ENCODE measurements around the gene ZDHHC21. TPM values are rescaled to one million over a fixed set of nuclear protein-coding genes. Genes with fewer than 3 reads are reported as not detected.
"Not testable (repeated sequence)": the region's sequence is repeated elsewhere in the genome, so short reads cannot be mapped to it uniquely, and the experiment has no call there.

Gene ZDHHC21
- polyA plus RNA-seq, 2 of the 4 experiments (the other 2 are of a cell fraction): 3.7 to 9.1 TPM

- no peak overlapping the region for H3K27ac ChIP-seq
Observed at GRCh38 chr9:14687042-14687719, 6.1 kb downstream of the ZDHHC21 start.

GRCh38 chr9:14686168-14686567 lies 7.1 kb downstream of the ZDHHC21 start:
- no peak for DNase-seq (ENCODE audit: low read depth in 1 of 2, low spot score in 1 of 2)
- CTCF ChIA-PET: no interaction called here
- TF ChIP-seq ZC3H11A (IDR thresholded peaks at IDR 0.05) (no peak), TFCP2L1 (CRISPR knock-in tag; IDR thresholded peaks at IDR 0.05) (no peak), CBX2 (IDR thresholded peaks at IDR 0.05; ENCODE audit: borderline replicate concordance, low read depth) (no peak), JUNB (IDR thresholded peaks at IDR 0.05) (no peak), CHD4 (IDR thresholded peaks at IDR 0.05; ENCODE audit: borderline replicate concordance) (no peak), NPAS2 (CRISPR knock-in tag; IDR thresholded peaks at IDR 0.05; ENCODE audit: borderline replicate concordance) (no peak), HDAC2 (IDR thresholded peaks at IDR 0.05) (no peak), EP300 (IDR thresholded peaks at IDR 0.05) (no peak), CEBPB (IDR thresholded peaks at IDR 0.05) (no peak), MAZ (IDR thresholded peaks at IDR 0.05; ENCODE audit: borderline replicate concordance, low read depth, low read length) (no peak), NFE2L2 (conservative IDR thresholded peaks at IDR 0.05; ENCODE audit: low read length) (no peak), RFX5 (IDR thresholded peaks at IDR 0.05) (no peak), EHMT2 (IDR thresholded peaks at IDR 0.05; ENCODE audit: low read depth) (no peak), CBX8 (IDR thresholded peaks at IDR 0.05) (no peak), BHLHE40 (IDR thresholded peaks at IDR 0.05; ENCODE audit: low read depth, low read length) (no peak), HOXB5 (CRISPR knock-in tag; IDR thresholded peaks at IDR 0.05) (no peak), ATOH8 (CRISPR knock-in tag; IDR thresholded peaks at IDR 0.05; ENCODE audit: low read depth) (no peak), ESRRA (IDR thresholded peaks at IDR 0.05; ENCODE audit: borderline replicate concordance, low read length) (no peak)
- Histone ChIP-seq H3K4me2 (no peak overlapping the region), H3K9me3 (no peaks in the 10 kb centered on the region), H3K27ac (no peak overlapping the region), H3K4me1 (0 out of 3 replicates have a peak, but pooled peaks cover 1% of the 10 kb centered on the region), H3K4me3 (no peak overlapping the region)
- no peak for ATAC-seq
- no peak for FAIRE-seq
- POLR2A ChIA-PET: no interaction called here

More at GRCh38 chr9:14687042-14687719, 6.1 kb downstream of the ZDHHC21 start:
- Histone ChIP-seq H3K9me3 (no peaks in the 10 kb centered on the region), H3K4me2 (no peak overlapping the region), H3K4me1 (peaks cover 8% of the 10 kb centered on the region; the same call in 1 of the 3 replicates), H3K4me3 (no peak overlapping the region)
- ATAC-seq (no peak), DNase-seq (ENCODE audit: low read depth in 1 of 2, low spot score in 1 of 2) (no peak), FAIRE-seq (no peak)
- WGBS (ENCODE audit: missing lambda C conversion rate): 83% methylated on average over 12 of the region's 12 CpGs
- ChIA-PET CTCF (interaction anchor here (1.5 kb wide), 1 partner anchor 26 kb away, joined by 4 read pairs; no protein-coding TSS in a partner anchor), POLR2A (no interaction called here)
- TF ChIP-seq MAFK (IDR thresholded peaks at IDR 0.05; ENCODE audit: partially characterized antibody): no peak
- TF ChIP-seq CBX2 (IDR thresholded peaks at IDR 0.05; ENCODE audit: borderline replicate concordance, low read depth): no peak
- no peak for TF ChIP-seq RAD21 (conservative IDR thresholded peaks at IDR 0.05 in 1 of 2, IDR thresholded peaks at IDR 0.05 in 1 of 2)
- no peak for TF ChIP-seq MYC (IDR thresholded peaks at IDR 0.05; ENCODE audit: borderline replicate concordance, low read length)
- no peak for TF ChIP-seq EHF (CRISPR knock-in tag; IDR thresholded peaks at IDR 0.05)
- TF ChIP-seq FOSB (CRISPR knock-in tag; IDR thresholded peaks at IDR 0.05): no peak
- no peak for TF ChIP-seq GATA3 (IDR thresholded peaks at IDR 0.05; ENCODE audit: borderline replicate concordance)
- no peak for TF ChIP-seq POLR2AphosphoS2 (conservative IDR thresholded peaks at IDR 0.05; ENCODE audit: low read length)
- no peak for TF ChIP-seq TP53 (CRISPR knock-in tag; IDR thresholded peaks at IDR 0.05)

GRCh38 chr9:14682616-14683015 lies 10.6 kb downstream of the ZDHHC21 start:
- CTCF ChIA-PET; H3K4me3 ChIP-seq; H3K9me3 ChIP-seq; DNase-seq (ENCODE audit: low read depth in 1 of 2, low spot score in 1 of 2); ATAC-seq; FAIRE-seq; H3K4me2 ChIP-seq; H3K27ac ChIP-seq; H3K4me1 ChIP-seq; POLR2A ChIA-PET: not testable (repeated sequence)
- 86% methylated on average over 4 of the region's 4 CpGs for WGBS (ENCODE audit: missing lambda C conversion rate)

All from A549 (cell line).